Left ventricle myocardium inferior (tissue), 1 donor: ENCODE measurements around the gene RAB37. TPM values are rescaled to one million over a fixed set of nuclear protein-coding genes. Genes with fewer than 3 reads are reported as not detected.

Source experiments
- DNase-seq: peaks from one replicate; pipeline ENCODE4 v3.0.0-alpha.2; 2020
- H3K27ac ChIP-seq: fragments of 200-600 bp; replicated peaks from 2 replicates; pipeline ENCODE4 v1.8.0; 2021
- H3K27me3 ChIP-seq: fragments of 200-600 bp; 2 replicates; pipeline ENCODE4 v1.8.0; 2021; ENCODE audit warnings: low read depth
- H3K36me3 ChIP-seq: fragments of 200-600 bp; 2 replicates; pipeline ENCODE4 v1.8.0; 2021
- H3K4me1 ChIP-seq: fragments of 200-600 bp; 2 replicates; pipeline ENCODE4 v1.8.0; 2021
- H3K4me3 ChIP-seq: fragments of 200-600 bp; 2 replicates; pipeline ENCODE4 v1.8.0; 2021; ENCODE audit warnings: mild to moderate bottlenecking, moderate library complexity
- H3K9me3 ChIP-seq: fragments of 200-600 bp; replicated peaks from 2 replicates; pipeline ENCODE4 v1.8.0; 2021
- CTCF ChIP-seq: fragments of 200-600 bp; IDR thresholded peaks from 2 replicates; pipeline ENCODE4 v1.8.0; 2021; ENCODE audit warnings: antibody characterized with exemption, mild to moderate bottlenecking, borderline replicate concordance
- intact Hi-C: fragments of 100-400 bp; cut with micrococcal nuclease; formaldehyde crosslinking; loops from one replicate; pipeline ENCODE4 v1.11.0; 2022
- total RNA-seq: library from RNA; stranded (reverse); fragmentation: NEBNext Ultra II Directional; extraction: Animal tissue kit (Norgen Biotek cat#: 25700); gene quantifications from one replicate; pipeline ENCODE4 v1.2.1, GENCODE V29; 2021
- donor health status: DM: no; HTN: yes; CAD: no; lungs with severe emphysema.

RAB37 gene
- total RNA-seq, 1 donor from 2014 or later = 1.9 TPM

GRCh38 chr17:74767111-74767516, 30.1 kb downstream of the RAB37 start:
- Histone ChIP-seq H3K4me1 (peaks cover 73% of the 10 kb centered on the region), H3K9me3 (no peaks in the 10 kb centered on the region), H3K27ac (peak overlapping the region; percentile 89), H3K36me3 (peaks cover 14% of the 10 kb centered on the region), H3K27me3 (no peaks in the 10 kb centered on the region), H3K4me3 (no peak overlapping the region)
- no peak for TF ChIP-seq CTCF
- intact Hi-C loops = no loop called here
- no peak for DNase-seq

- H3K27ac ChIP-seq = peak overlapping the region; percentile 89
- H3K27me3 ChIP-seq = no peaks in the 10 kb centered on the region
- TF ChIP-seq CTCF = no peak
- DNase-seq = peak; percentile 84
- intact Hi-C loops = no loop called here
- peaks cover 62% of the 10 kb centered on the region for H3K4me1 ChIP-seq
- no peaks in the 10 kb centered on the region for H3K9me3 ChIP-seq
- peaks cover 25% of the 10 kb centered on the region for H3K36me3 ChIP-seq
- peak overlapping the region; percentile 9 for H3K4me3 ChIP-seq
These were observed 31.2 kb downstream of the RAB37 start for GRCh38 chr17:74768069-74768762.

- TF ChIP-seq CTCF = no peak
- H3K4me1 ChIP-seq = peaks cover 58% of the 10 kb centered on the region
- no peaks in the 10 kb centered on the region for H3K27me3 ChIP-seq
- H3K9me3 ChIP-seq = no peaks in the 10 kb centered on the region
- DNase-seq = peak; percentile 38
- H3K36me3 ChIP-seq = peaks cover 30% of the 10 kb centered on the region
- peak overlapping the region; percentile 89 for H3K27ac ChIP-seq
- intact Hi-C loops = no loop called here
- H3K4me3 ChIP-seq = no peak overlapping the region
These were observed 31.7 kb downstream of the RAB37 start for GRCh38 chr17:74768763-74769114.

DNA sequence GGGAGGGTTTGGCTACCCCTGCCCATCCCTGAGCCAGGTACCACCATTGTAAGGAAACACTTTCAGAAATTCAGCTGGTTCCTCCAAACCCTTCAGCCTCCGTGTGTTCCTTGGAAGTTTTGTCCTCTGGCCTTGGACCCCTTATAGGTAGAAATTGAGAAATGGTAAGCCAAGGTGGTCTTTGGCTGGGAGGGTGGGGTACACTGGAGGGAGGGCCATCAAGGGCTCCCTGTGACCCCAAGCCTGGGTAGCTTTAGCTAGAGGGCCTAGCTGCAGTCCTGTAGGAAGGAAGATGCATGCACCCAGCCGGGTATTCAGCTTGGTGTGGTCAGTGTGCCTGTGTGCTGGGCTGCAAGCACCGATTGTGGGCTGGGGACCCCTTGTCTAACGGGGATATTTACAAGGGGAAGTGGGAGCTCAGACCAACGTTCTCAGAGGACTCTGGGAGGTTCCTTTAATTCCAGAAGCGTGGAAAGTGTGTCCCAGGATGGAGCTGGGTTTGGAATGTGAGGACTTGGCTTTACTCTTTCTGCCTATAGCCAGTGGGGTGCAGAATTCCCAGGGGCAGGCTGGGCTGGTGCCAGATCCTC, 32.3 kb downstream of the RAB37 start:
- Histone ChIP-seq H3K9me3 (no peaks in the 10 kb centered on the region), H3K27ac (peak overlapping the region; percentile 89), H3K27me3 (no peaks in the 10 kb centered on the region), H3K4me1 (peaks cover 58% of the 10 kb centered on the region), H3K36me3 (peaks cover 32% of the 10 kb centered on the region), H3K4me3 (no peak overlapping the region)
- DNase-seq = no peak
- intact Hi-C loops = no loop called here
- TF ChIP-seq CTCF = no peak

GRCh38 chr17:74769856-74770497, 32.9 kb downstream of the RAB37 start:
- Histone ChIP-seq H3K27ac (peak overlapping the region; percentile 89), H3K4me3 (no peak overlapping the region), H3K36me3 (peaks cover 32% of the 10 kb centered on the region), H3K9me3 (no peaks in the 10 kb centered on the region), H3K4me1 (peaks cover 58% of the 10 kb centered on the region), H3K27me3 (no peaks in the 10 kb centered on the region)
- intact Hi-C loops = no loop called here
- no peak for TF ChIP-seq CTCF
- no peak for DNase-seq
